ENCODE data around the gene FABP3.

Gene FABP3

DNA sequence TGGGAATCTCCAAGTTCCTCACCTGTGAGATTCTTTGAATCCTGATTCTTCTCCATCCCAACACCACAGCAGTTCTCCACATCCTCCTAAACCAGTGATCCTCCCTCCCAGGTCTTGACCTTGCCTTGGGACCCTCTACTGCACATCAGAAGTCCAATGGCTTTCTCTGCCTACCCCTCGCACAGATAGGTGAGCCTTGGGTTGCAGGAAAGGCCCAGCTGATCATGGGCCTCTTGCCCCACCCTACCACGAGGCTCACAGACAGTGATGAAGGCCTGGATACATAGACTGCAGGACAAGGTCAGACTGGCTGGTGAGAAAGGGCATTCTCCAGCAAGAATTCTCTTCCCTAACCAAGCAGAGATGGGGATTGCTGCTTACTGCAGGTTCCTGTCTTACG is 825 bp downstream of the FABP3 start:
- DNase-seq (ENCODE audit: low read depth in 2 of 2), result no peak

DNA sequence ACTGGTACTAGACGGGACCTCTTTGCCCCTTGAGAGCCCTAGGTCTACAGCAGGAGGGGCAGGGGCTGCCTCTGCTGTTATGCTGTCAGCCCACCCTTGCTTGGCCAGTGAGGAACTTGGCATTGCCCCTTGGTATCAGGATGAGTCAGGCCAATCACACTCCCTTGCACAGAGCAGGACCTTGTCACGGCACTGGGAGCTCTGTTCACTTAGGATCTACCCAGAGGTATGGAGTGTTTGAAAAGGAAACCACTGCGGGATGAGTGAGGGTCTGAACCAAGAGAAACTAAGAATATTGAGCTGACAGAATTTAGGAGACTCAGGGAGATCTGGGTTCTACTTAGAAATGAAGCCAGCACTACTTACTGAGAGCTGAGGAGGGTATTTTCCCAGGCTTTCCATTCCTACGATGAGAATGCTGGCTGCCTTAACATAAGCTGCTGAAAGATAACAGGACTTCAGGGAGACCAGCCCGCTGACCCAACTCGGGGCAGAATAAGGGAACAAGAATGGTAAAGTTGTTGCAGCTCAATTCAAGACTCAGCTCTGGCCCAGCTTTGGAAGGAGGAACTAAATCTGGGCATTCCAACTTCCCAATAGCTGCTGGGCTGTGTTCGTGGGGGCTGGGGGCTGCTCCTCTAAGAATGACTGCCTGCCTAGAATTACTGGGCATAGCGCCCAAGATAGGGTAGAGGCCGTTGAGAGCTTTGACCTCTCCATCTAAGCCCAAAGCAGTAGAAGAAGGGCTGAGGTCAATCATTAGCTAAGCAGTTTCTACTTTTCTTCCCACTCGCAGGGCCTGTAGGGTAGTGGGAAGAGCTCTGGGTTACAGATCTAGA is 1.5 kb downstream of the FABP3 start:
- no peak for DNase-seq (ENCODE audit: low read depth in 2 of 2)

DNA sequence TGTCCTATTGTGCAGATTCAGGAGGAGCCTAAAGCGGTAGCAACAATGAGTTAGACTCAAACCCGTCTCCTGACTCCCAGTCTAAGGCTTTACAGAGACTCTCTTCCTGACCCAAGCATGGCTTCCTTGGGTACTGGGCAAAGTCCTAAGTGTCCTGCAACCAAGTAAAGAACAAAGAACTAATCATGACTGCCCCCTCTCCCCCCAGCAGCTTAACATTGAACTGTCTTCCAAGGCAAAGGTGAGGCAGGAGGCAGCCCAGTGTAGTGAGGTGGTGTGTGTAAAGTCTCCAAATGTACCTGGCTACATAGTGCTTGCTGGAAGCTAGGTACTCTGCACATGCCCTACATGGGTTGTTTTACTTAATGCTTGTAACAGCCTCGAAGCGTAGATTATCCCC is 2.3 kb downstream of the FABP3 start:
- DNase-seq (ENCODE audit: low read depth in 2 of 2), result no peak

DNA sequence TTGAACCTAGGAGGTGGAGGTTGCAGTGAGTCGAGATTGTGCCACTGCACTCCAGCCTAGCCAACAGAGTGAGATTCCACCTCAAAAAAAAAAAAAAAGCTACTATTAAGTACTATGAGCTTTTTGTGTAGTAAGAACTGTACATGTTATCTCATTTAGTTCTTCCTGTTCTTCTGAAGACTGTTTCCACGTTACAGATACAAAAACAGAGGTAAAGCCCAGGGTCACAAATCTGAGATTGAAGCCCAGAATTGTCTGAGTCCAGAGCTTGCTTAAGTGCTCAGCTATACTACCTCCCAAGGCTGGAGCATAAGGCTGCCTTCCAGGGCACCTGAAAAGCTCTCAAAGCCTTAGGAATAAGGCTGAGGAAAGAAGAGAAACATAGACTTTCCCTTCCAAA is 2.9 kb downstream of the FABP3 start:
- no peak for DNase-seq (ENCODE audit: low read depth in 2 of 2)

DNA sequence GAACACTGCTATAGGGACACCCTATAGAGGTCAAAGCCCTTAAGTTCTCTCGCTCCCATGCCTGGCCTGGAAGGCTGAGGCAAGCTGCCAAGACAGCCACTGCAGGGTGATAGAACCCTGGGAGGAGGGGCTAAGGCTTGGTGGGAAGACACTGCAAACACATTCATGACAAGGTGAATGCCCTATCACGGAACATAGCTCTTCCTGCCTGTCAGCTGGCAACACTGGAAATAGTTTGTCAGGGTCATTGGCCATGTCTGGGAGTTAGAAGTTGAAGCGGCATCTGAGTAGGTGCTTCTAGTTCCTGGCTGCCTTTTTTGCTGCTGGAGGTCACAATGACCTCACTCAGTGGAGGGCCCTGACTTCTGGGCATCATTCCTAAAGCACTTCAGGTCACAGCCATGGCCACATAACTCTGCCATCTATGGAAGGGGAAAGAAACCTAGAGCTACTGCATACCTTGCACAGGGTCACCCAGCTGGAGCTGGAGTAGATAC is 4.2 kb downstream of the FABP3 start:
- DNase-seq (ENCODE audit: low read depth in 2 of 2), result no peak

DNA sequence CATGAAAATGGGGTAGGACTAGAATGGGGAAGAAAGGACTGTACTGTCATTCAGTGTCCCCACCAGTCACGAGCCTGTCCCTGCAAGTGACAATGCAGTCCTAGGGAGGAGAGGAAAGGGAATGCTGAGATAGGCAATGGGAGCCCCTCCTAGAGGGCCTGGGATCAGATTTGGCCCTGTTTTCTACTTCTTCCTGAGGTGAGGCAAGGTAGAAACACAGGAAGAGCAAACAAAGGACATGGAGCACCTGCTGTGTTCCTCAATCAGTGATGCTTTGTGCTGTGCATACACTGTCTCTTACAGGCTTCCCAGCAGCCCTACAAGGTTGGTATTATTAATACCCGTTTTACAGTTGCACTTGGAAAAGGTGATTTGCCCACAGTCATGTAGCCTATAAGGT is 6.1 kb downstream of the FABP3 start:
- DNase-seq (ENCODE audit: low read depth in 2 of 2), result no peak

DNA sequence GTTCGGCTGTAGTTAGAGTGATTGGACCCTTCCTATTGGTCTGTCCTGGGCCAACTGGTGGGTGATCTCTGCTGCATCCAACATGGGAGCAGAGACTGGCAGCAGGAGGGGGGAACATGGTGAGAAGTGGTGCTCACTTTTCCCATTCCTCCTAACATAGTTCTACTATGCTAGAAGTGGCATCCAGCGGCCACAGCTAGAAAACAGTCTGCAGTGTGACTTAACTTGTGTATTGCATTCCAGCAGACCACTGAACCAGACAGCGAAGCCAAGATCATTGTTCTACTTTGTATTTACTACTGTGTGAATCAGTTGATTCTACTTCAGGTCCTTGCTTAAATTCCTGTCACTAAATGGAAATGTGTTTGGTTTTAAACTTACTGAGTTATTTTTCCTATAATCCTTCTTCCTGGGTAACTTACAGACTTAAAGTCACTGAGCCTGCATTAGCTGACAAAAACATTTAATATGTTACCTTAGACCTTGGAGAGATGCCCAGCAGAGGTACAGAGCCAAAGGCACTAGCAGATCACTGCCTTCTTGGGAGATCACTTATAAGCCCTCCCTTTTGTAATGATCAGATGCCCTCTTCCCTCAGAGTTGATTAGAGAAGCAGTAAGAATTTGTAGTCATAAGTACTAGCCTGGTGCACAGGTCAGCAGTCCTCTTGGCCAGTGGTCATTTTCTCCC is 8.2 kb downstream of the FABP3 start:
- no peak for DNase-seq (ENCODE audit: low read depth in 2 of 2)

DNA sequence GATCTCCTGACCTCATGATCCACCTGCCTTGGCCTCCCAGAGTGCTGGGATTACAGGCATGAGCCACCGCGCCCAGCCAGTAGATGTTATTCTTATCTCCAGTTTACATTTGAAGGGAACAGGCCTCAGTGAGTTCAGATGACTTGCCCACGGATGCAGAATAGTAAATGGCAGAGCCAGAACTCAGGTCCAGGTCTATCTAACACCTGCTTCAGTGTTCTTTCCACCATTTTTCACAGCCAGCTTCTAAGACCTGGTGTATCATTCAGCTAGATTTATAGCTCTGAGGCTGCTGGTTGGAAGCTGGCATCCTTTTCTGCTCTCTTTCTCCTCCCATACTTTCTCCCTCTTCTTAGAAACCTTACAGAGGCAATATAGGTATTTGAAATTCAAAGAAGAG is 10.8 kb downstream of the FABP3 start:
- no peak for DNase-seq (ENCODE audit: low read depth in 2 of 2)

DNA sequence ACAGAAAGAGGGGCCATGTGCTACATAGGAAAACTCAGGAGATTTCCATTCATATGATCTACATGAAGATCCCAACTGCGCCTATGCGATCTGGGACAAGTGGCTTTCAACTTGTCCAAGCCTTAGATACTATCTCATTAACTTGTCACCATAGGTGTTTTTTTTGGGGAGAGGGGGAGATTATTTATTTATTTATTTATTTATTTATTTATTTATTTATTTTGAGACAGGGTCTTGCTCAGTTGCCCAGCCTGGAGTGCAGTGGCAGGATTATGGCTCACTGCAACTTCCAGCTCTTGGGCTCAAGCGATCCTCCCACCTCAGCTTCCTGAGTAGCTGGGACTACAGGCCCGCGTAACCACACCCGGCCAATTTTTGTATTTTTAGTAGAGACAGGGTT is 11.3 kb downstream of the FABP3 start:
- DNase-seq (ENCODE audit: low read depth in 2 of 2), result no peak

DNA sequence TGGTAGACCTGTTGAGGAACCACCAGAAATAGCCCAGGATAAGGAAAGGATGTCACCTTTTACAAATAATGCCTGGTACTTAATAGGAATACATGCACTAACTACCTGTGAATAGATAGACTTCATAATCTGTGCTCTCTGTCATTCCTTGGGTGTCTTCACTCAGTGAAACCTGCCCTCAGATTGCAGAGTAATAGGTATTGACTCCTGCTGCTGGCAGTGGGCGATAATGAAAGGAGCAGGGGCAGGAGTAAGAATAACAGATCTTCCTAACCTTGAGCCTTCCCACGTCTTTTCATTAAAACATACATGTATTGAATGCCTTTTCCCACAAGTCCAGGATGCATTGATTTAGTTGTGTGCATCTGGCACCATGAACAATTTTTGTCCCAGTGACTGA is 16.4 kb downstream of the FABP3 start:
- no peak for DNase-seq (ENCODE audit: low read depth in 2 of 2)

DNA sequence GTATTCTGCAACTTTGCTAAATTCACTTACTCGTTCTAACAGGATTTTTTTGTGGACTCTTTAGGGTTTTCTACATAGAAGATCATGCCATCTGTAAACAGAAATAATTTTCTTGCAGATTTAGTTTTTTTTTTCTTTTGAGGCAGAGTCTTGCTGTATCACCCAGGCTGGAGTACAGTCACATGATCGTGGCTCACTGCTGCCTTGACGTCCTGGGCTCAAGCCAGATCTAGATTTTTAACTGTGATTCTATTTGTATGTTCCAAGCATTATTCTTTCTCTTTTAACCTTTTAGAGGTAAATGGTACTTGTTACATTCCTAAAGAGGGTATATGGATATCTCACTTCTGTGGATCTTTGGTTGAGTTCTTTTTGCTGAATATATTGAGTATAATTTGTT is 18.6 kb downstream of the FABP3 start:
- DNase-seq (ENCODE audit: low read depth in 2 of 2), result no peak

DNA sequence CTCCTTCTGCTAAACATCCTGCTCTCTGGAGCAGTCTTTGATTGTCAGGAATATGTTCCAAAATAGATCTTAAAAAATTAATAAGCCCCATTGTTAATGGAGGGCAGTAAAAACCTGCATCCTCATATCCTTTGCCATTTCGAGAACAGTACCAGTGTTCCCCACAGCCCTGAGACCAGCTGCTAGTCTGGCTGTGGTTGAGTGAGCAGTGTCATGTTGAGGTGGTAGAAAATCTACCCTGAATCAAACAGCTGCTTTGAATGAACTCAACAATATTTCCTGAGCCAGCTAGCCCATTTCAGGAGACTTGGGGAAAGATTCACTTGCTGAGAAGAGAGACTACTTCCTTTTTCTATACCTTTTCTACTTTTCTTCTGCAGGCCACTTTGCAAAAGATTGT is 24.4 kb downstream of the FABP3 start:
- DNase-seq (ENCODE audit: low read depth in 2 of 2), result no peak

DNA sequence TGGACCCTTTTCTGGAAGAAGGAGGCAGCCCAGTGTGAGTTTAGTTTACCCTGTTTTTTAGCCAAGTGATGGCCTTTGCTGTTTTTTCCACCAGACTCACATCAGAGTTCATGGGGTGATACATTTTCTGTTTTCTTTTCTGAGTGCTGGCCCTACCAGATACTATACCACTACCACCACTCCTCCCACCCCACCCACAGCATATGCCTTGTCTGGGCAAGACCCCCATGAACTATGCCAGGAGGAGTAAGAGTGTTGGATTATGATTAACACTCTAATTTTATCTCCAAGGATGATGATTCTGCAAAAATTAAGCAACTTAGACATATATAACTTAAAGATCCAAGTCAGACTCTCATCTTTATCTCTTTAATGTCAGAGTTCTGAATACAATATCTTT is 26.1 kb downstream of the FABP3 start:
- no peak for DNase-seq (ENCODE audit: low read depth in 2 of 2)

DNA sequence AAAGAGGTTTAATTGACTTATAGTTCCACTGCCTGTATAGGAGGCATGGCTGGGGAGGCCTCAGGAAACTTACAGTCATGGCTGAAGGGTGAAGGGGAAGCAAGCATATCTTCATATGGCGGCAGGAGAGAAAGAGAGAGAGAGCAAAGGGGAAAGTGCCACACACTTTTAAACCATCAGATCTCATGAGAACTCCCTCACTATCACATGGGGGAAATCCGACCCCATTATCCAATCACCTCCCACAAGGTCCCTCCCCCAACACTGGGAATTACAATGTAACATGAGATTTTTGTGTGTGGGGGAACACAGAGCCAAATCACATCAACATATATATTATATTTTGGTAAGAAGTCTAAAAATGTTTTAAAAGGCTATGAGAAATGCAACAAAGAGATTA is 27.2 kb downstream of the FABP3 start:
- DNase-seq (ENCODE audit: low read depth in 2 of 2), result no peak

DNA sequence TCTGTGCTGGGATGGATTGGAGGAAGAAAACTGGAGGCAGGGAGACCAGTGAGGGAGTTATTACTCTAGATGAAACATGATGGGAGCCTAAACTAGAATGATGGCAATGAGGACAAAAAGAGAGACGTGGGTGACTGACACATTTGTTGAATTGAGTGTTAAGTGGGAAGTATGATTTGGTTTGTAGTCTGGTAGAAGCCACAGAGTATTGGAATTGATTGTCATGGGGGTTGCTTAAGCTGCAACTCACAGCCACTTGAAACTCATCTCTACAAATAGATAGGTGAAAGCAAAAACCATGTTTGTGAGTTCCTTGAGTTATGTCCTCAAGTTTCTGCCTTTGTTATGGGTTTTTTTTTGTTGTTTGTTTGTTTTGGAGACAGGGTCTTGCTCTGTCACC is 28.4 kb downstream of the FABP3 start:
- no peak for DNase-seq (ENCODE audit: low read depth in 2 of 2)

DNA sequence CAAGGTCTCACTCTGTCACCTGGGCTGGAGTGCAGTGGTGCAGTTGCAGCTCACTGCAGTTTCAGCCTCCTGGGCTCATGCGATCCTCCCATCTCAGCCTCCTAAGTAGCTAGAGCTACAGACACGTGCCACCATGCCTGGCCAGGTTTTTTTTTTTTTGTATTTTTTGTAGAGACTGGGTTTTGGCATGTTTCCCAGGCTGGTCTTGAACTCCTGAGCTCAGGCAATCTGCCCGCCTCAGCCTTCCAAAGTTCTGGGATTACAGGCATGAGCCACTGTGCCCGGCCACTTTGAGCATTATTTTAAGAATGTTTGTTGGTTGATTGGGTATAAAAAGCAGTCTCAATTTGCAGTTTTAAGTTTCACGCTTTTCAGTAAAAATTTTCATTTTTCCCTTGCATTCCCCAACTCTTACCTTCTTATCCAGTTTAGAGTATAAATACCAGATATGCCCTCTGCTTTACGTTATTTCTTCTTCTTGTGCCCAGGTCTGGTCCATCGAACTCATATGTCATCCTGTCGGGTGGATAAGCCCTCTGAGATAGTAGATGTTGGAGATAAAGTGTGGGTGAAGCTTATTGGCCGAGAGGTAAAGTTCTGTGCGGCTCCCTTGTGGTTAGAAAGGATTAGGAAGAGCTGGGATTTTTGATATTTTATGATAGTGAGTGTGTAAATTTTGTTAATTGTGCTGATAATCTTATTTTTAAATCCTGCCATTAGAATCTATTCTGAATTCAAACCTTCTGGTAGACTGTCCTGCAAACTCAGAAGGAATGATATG is 36.0 kb downstream of the FABP3 start:
- no peak for DNase-seq (ENCODE audit: low read depth in 2 of 2)

DNA sequence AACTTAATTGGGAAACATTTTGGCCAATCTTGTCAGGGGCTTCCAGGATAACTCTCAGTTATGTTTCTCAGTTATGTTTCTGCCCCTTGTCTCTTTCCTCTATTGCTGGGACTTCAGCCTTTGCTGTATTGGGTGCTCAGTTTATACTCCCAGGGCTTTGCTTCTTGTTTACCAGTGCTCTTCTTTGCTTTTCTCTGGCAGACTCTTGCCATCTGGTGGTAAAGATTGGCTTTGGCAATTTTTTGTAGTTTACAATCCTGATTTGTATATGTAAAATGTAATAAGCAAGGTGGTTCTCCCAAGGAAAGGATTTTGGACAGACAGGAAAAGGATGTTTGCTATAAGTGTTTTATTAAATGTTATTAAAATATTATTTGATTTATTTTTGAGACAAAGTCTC is 37.9 kb downstream of the FABP3 start:
- DNase-seq (ENCODE audit: low read depth in 2 of 2), result no peak

DNA sequence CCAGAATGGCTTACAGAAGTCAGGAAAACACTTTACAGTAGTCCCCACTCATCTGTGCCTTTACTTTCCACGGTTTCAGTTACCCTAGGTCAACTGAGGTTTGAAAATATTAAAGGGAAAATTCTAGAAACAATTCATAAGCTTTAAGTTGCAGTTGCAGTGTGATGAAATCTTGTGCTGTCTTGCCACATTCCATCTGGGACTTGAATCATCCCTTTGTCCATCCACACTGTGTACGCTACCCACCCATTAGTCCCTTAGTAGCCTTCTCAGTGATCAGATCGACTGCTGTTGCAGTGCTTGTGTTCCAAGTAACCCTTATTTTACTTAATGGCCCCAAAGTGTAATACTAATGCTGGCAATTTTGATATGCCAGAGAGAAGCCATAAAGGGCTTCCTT is 45.5 kb downstream of the FABP3 start:
- no peak for DNase-seq (ENCODE audit: low read depth in 2 of 2)

DNA sequence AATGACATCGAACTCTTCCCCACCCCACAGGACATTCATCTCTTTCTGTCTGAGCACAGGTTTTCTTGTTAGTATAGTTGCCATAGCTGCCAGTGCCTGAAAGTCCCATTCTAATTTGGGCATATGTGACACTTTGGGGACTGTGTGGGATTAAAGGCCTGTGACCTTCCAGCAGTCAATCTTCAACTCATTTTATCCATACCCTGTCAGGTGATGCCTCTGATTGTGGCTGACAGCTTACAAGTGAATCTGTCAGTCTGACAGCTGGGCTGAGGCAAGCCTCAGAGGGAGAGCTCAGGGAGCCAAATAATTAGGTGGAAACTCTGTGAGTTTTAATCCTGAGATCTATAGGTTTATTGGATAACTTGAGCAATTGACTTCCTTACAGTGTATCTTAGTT is 46.4 kb downstream of the FABP3 start:
- DNase-seq (ENCODE audit: low read depth in 2 of 2), result no peak

DNA sequence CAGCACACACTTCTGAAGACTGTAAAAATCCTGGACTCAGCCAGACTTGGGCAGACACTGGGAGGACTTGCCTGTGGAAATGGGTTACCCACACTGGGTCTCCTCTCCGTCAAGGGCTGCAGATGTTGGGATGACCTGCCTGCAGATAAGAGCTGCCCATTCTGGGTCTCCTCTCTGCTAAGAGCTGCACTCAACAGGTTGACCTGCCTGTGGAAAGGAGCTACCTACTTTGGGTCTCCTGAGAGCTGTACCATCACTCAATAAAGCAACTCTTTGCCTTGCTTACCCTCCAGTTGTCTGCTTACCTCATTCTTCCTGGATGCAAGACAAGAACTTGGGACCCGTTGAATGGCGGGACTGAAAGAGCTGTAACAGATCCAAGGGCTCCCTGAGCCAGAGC is 47.9 kb downstream of the FABP3 start:
- DNase-seq (ENCODE audit: low read depth in 2 of 2), result no peak

DNA sequence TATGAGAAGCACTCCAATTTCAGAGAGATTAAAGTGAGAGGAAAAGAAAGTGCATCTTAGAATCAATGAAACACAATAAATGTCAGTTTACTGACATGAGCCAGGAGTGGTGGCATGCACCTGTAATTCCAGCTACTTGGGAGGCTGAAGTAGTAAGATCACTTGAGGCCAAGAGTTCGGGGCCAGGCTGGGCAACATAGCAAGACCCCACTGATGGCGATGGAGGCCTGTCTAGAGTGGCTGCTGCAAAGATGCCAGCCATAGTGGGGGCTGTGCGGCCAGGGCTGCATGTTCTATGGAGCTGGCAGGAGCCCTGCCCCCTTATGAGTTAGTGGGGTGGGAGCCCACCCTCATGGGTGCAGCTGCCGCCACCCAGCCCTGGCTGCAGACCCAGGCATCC is 48.8 kb downstream of the FABP3 start:
- no peak for DNase-seq (ENCODE audit: low read depth in 2 of 2)

DNA sequence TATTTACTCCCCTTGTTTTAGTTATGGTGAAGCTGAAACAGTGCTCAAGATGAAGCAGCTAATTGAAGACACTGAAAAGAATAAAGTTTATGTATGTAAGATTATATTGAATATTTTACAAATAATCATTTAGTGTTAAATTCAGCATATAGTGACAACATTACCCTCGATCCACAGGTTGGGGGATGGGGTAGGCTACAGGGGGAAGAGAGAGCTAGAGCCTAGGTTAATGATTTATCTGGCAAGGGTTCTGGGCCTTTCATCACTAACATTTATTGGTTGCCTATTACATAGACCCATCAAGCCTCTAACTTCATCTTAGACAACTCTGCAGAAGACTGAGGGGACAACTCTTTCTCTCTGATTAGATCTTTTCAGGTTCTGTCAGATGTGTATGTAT is 54.7 kb downstream of the FABP3 start:
- DNase-seq (ENCODE audit: low read depth in 2 of 2), result no peak

DNA sequence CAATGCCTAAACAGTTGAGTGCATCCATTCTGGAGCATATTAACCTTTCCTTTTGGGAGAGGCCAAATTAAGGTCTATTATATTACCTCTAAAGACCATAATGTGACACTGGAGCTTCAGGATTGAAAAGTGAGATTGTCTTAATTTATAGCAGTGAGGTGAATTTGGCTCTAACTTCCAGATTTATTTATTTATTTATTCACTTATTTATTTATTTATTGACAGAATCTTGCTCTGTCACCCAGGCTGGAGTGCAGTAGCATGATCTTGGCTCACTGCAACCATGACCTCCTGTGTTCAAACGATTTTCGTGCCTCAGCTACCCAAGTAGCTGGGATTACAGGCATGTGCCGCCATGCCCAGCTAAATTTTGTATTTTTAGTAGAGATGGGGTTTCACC is 57.0 kb downstream of the FABP3 start:
- DNase-seq (ENCODE audit: low read depth in 2 of 2), result no peak

Data from stimulated activated CD8-positive, alpha-beta memory T cell treated with anti-CD3 and anti-CD28 coated beads, Interleukin-7, amount 100 ng/mL, for 1 hour (primary cell).